Left renal cortex interstitium (tissue), 4 donors: ENCODE measurements around the gene NEURL1B. TPM values are rescaled to one million over a fixed set of nuclear protein-coding genes. Genes with fewer than 3 reads are reported as not detected.
"Not testable (repeated sequence)": the region's sequence is repeated elsewhere in the genome, so short reads cannot be mapped to it uniquely, and the experiment has no call there.

ENCODE experiments used
- DNase-seq, 4 donors: peaks; one replicate each; pipeline ENCODE4 v3.0.0-alpha.2; 2013; ENCODE audit warnings: low read depth in 4 of 4, low spot score in 2 of 4, missing footprints in 1 of 4
- polyA plus RNA-seq, 4 donors: library from polyadenylated mRNA; unstranded; fragments of 120-200 nt; gene quantifications; one replicate each; pipeline ENCODE4 v1.2.1, GENCODE V29; 2013; ENCODE audit not compliant: insufficient read length in 4 of 4

NEURL1B gene
- polyA plus RNA-seq, 4 donors: 13.6 to 17.0 (median 15.4) TPM

DNA sequence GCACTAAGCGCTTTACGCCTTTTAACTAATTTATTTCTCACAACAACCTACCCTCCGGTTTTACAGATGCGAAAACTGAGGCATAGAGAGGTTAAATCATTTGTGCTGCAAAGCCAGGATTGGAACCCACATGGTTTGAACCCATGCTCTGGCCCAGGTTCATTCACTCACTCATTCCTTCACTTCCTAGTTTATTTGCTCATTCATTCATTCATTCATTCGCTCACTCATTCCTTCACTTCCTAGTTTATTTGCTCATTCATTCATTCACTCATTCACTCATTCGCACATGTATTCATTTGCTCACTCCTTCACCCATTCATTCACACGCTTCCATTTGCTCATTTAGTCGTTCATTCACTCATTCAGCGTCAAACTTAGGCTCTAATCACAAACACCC, 29.4 kb downstream of the NEURL1B start:
- DNase-seq: no peak

GRCh38 chr5:172671091-172671490, 30.0 kb downstream of the NEURL1B start:
- no peak for DNase-seq

- no peak for DNase-seq
Measured at GRCh38 chr5:172672681-172673080, 31.6 kb downstream of the NEURL1B start.

- no peak for DNase-seq
Measured at GRCh38 chr5:172674155-172674554, 33.1 kb downstream of the NEURL1B start.

DNA sequence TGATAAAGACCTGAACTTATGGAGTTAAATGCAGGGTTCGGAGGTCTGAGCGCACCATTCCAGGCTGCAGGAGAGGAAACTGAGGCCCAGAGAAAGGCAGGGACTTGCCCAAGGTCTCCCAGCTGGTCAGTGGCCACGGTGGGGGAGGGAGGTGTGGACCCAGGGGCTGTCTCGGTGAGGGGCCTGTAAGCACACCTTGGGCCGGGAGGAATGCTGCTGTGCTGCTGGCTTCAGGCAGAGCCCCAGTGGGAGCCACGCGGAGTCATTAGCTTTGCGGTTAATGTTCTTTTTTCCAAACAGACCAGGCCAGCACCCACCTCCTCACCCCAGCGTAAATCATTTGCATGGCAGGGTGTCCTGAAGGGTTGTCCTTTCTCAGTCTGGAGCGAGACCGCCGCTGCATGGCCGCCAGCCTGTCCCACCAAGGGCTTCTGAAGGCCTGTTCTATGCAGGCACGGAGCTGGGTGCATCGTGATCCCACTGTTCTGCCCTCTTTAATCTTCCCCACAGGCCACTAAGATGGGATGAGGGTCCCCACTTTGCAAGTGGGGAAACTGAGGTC, 35.9 kb downstream of the NEURL1B start:
- DNase-seq: no peak

GRCh38 chr5:172678362-172678874, 37.4 kb downstream of the NEURL1B start:
- not testable (repeated sequence) for DNase-seq

GRCh38 chr5:172678902-172679301, 37.8 kb downstream of the NEURL1B start:
- DNase-seq: no peak

GRCh38 chr5:172679628-172680212, 38.7 kb downstream of the NEURL1B start:
- no peak for DNase-seq

DNA sequence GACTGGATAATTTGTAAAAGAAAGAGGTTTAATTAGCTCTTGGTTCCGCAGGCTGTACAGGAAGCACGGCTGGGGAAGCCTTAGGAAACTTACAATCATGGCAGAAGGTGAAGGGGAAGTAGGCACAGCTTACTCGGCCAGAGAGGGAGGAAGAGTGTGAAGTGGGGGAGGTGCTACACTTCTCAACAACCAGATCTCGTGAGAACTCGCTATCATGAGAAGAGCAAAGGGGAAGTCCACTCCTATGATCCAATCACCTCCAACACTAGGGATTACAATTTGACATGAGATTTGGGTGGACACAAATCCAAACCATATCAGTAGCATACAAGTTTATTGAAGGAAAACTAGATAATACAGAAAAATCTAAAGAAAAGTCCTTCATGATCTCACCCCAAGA, 39.9 kb downstream of the NEURL1B start:
- no peak for DNase-seq

- no peak for DNase-seq
Measured at GRCh38 chr5:172681421-172681820, 40.4 kb downstream of the NEURL1B start.

DNA sequence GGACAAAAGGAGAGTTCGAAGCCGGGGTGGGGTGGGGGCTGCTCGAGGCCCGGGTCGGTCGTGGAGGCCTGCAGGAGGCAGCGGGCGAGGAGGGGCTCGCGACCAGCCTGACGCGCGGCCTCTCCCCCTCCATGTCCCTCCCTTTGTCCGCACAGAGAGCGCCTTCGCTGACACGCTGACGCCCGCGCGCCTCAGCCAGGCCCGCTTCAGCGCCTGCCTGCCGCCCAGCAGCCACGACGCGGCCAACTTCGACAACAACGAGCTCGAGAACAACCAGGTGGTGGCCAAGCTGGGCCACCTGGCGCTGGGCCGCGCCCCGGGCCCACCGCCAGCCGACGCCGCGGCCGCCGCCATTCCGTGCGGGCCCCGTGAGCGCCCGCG, 42.2 kb downstream of the NEURL1B start:
- DNase-seq: no peak

GRCh38 chr5:172683645-172684471, 42.8 kb downstream of the NEURL1B start:
- DNase-seq: no peak

DNA sequence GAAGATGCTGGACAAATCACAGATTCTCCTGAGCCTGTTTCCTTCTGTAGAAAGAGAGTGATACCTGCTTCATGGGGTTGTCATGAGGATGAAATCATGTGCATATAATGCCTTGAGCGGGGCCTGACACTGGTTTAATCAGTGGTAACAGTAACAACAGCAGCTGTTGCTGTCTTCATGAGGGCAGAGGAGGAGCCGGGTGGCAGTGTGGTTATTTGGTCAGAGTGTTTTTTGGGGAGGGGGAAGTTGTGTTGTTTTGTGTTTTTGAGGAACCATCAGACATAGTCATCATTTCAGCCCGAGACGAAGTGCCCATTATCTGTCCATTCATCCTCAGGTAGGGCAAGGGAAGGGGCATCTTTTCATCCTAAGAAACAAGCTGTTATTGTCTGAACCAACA, 44.0 kb downstream of the NEURL1B start:
- no peak for DNase-seq

DNA sequence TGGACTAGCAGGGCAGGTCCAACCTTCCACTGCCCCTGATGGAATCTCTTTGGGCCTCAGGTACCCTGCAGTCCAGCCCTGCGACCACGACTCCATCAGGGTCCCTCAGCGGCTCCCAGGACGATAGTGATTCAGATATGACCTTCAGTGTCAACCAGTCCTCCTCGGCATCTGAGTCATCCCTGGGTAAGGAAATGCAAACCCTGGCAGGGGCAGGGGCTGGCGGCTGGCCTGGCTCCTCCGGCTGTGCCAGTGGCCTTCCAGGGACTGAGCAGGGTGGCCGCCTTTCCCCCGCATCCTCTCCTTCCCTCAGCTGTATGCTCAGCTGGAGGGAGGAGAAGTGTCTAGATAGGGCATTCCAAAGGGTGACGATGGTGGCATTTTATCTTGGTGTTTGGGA, 45.0 kb downstream of the NEURL1B start:
- DNase-seq: no peak

GRCh38 chr5:172686539-172687390, 45.7 kb downstream of the NEURL1B start:
- DNase-seq: no peak

DNA sequence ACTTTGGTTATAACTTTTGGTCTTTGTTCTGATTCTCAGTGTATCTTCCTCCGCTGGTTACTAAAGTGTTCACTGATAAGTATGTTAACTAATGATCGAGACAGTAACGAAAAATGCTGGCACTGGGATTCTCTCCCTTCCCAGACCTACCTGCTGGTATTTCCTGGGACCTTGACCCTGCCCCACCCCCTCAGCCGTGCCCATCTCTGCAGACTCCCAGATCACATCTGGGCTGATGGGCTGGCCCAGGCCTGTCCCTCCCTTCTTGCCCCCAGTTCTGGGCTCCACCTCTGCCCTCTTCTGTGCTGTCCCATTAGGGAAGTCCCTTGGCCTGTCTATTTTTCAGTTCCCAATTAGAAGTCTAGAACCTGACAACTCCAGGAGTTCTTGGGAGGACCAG, 46.9 kb downstream of the NEURL1B start:
- DNase-seq: no peak

- DNase-seq: no peak
Measured at GRCh38 chr5:172688349-172689217, 47.5 kb downstream of the NEURL1B start.

GRCh38 chr5:172689218-172689572, 48.1 kb downstream of the NEURL1B start:
- DNase-seq: no peak

GRCh38 chr5:172689801-172690200, 48.7 kb downstream of the NEURL1B start:
- DNase-seq: no peak
